Colonic mucosa (tissue), 4 donors: Measurements from ENCODE around the gene SUGCT. TPM values are rescaled to one million over a fixed set of nuclear protein-coding genes. Genes with fewer than 3 reads are reported as not detected.

Source experiments
- DNase-seq: peaks from one replicate; pipeline ENCODE4 v3.0.0-alpha.2; 2020
- H3K27ac ChIP-seq: fragments of 200-600 bp; one replicate; pipeline ENCODE4 v1.8.0; 2021
- H3K27me3 ChIP-seq: fragments of 200-600 bp; one replicate; pipeline ENCODE4 v1.8.0; 2021
- H3K36me3 ChIP-seq: fragments of 200-600 bp; one replicate; pipeline ENCODE4 v1.8.0; 2021
- H3K4me1 ChIP-seq: fragments of 200-600 bp; one replicate; pipeline ENCODE4 v1.8.0; 2021; ENCODE audit warnings: mild to moderate bottlenecking
- H3K4me3 ChIP-seq: fragments of 200-600 bp; one replicate; pipeline ENCODE4 v1.8.0; 2021
- H3K9ac ChIP-seq, 2 donors: one replicate each; pipeline ENCODE4 v1.7.0; 2013; ENCODE audit warnings: control low read depth in 2 of 2, low read depth in 2 of 2, low read length in 2 of 2
- H3K9me3 ChIP-seq: fragments of 200-600 bp; one replicate; pipeline ENCODE4 v1.8.0; 2021
- intact Hi-C: fragments of 100-400 bp; cut with DNase I; formaldehyde crosslinking; loops from one replicate; pipeline ENCODE4 v1.14.1; 2022
- total RNA-seq, 2 donors: library from RNA; stranded (reverse); fragmentation: NEBNext Ultra II Directional in 1 of 2; extraction: Animal tissue kit (Norgen Biotek cat#: 25700) in 1 of 2; gene quantifications; one replicate each; pipeline ENCODE4 v1.2.1, GENCODE V29; 2021
- TF ChIP-seq, protein P1 (sequence below): fragments of 200-600 bp; IDR thresholded peaks from one replicate; pipeline ENCODE4 v1.8.0; 2022; ENCODE audit warnings: antibody characterized with exemption, mild to moderate bottlenecking
- donor health status: healthy.
- donor health status: DM: no; HTN: no; CAD: no.
- donor health status: DM: no; HTN: no; CAD: no.

The SUGCT gene
- total RNA-seq, 2 donors from 2014 or later = 3.6 to 15.1 TPM

DNA sequence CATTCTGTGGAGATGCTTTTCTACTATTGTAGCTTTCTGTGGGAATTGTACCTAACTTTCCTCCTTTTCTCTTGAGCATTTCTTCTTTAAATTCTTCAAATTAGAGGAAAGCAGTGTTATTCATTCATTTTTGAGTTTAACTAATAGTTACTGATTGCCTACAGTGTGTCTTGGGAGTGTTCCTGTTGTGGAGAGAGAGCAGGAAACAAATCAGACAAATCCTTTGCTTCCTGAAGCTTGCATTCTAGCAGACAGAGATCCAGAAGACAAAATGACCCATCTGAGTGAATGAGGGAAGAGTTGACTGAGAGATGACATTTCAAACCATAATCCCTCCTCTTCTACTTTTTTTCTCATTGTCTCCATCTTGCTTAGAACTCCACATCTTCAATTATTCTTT, 170.4 kb downstream of the SUGCT start:
- Histone ChIP-seq H3K4me3 (no peak overlapping the region), H3K36me3 (no peaks in the 10 kb centered on the region), H3K27ac (no peak overlapping the region), H3K9me3 (no peaks in the 10 kb centered on the region), H3K9ac (no peak overlapping the region), H3K4me1 (no peaks in the 10 kb centered on the region), H3K27me3 (no peaks in the 10 kb centered on the region)
- no peak for DNase-seq
- TF ChIP-seq, protein P1, sequence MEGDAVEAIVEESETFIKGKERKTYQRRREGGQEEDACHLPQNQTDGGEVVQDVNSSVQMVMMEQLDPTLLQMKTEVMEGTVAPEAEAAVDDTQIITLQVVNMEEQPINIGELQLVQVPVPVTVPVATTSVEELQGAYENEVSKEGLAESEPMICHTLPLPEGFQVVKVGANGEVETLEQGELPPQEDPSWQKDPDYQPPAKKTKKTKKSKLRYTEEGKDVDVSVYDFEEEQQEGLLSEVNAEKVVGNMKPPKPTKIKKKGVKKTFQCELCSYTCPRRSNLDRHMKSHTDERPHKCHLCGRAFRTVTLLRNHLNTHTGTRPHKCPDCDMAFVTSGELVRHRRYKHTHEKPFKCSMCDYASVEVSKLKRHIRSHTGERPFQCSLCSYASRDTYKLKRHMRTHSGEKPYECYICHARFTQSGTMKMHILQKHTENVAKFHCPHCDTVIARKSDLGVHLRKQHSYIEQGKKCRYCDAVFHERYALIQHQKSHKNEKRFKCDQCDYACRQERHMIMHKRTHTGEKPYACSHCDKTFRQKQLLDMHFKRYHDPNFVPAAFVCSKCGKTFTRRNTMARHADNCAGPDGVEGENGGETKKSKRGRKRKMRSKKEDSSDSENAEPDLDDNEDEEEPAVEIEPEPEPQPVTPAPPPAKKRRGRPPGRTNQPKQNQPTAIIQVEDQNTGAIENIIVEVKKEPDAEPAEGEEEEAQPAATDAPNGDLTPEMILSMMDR = no peak
- intact Hi-C loops = no loop called here

- TF ChIP-seq, protein P1 = no peak
- no peaks in the 10 kb centered on the region for H3K9me3 ChIP-seq
- no peaks in the 10 kb centered on the region for H3K27me3 ChIP-seq
- DNase-seq = no peak
- no peak overlapping the region for H3K9ac ChIP-seq
- no peak overlapping the region for H3K4me3 ChIP-seq
- H3K36me3 ChIP-seq = no peaks in the 10 kb centered on the region
- H3K27ac ChIP-seq = no peak overlapping the region
- no peaks in the 10 kb centered on the region for H3K4me1 ChIP-seq
- intact Hi-C loops = no loop called here
Observed at GRCh38 chr7:40306025-40306424, 171.2 kb downstream of the SUGCT start.

GRCh38 chr7:40306596-40306995, 171.8 kb downstream of the SUGCT start:
- DNase-seq = no peak
- no peak overlapping the region for H3K9ac ChIP-seq
- TF ChIP-seq, protein P1 = no peak
- intact Hi-C loops = no loop called here
- no peak overlapping the region for H3K4me3 ChIP-seq
- H3K9me3 ChIP-seq = no peaks in the 10 kb centered on the region
- no peaks in the 10 kb centered on the region for H3K4me1 ChIP-seq
- H3K27ac ChIP-seq = no peak overlapping the region
- no peaks in the 10 kb centered on the region for H3K27me3 ChIP-seq
- H3K36me3 ChIP-seq = no peaks in the 10 kb centered on the region

DNA sequence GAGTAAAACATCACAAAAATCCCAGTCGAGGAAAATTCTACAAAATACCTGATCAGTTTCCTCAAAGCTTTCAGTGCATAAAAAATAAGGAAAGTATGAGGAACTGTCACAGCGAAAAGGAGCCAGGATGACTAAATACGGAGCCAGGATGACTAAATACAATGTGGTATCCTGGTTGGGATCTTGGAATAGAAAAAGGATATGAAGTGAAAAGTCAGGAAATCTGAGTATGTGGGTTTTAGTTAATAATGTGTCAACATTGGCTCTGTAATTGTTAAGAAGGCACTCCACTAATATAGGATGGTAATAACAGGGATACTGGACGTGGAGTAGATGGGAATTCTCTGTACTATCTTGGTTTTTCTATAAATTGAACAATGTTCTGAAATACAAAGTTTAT, 175.5 kb downstream of the SUGCT start:
- H3K36me3 ChIP-seq = no peaks in the 10 kb centered on the region
- no peaks in the 10 kb centered on the region for H3K9me3 ChIP-seq
- H3K4me1 ChIP-seq = no peaks in the 10 kb centered on the region
- no peak overlapping the region for H3K4me3 ChIP-seq
- no peaks in the 10 kb centered on the region for H3K27me3 ChIP-seq
- TF ChIP-seq, protein P1 = no peak
- intact Hi-C loops = no loop called here
- H3K9ac ChIP-seq = no peak overlapping the region
- no peak overlapping the region for H3K27ac ChIP-seq
- no peak for DNase-seq

DNA sequence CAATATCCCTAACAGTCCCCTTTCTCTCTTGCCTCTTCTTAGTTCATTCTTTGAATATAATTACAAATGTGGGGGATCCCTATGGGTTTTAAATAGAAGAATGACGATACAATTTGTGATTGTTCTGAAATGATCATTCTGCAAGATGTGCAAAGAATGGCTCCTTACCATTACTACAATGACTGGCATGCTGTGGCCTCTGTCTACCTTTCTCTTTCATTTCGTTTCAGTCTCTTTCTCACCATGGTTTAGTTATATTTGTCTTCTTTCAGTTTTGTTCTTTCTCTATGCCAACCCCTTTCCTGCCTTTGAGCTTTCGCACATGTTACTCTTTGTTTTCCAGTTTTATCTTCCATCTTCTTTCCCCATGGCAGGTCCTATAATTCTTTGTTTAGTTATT, 176.5 kb downstream of the SUGCT start:
- Histone ChIP-seq H3K27me3 (no peaks in the 10 kb centered on the region), H3K4me1 (no peaks in the 10 kb centered on the region), H3K27ac (no peak overlapping the region), H3K9me3 (no peaks in the 10 kb centered on the region), H3K4me3 (no peak overlapping the region), H3K36me3 (no peaks in the 10 kb centered on the region), H3K9ac (no peak overlapping the region)
- no peak for DNase-seq
- intact Hi-C loops = no loop called here
- TF ChIP-seq, protein P1 = no peak

DNA sequence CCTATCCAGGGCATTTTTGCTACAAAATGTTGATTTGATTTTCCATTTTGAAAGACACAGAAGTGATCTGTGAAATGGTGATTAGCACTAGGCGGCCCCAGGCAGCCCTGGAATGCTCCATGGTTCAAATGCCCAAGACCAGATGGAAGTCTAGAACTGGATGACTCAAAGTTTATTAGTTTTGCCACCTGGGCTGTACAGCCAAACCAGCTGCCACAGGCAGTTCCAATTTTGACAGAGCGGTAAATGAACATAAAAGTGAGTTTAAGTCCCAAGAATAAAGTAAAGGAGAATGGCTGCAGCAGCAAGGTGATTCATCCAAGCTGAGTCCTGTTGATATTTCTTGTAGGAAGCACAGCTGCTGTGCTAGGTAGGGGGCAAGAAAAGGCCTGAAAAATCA, 180.5 kb downstream of the SUGCT start:
- intact Hi-C loops = no loop called here
- H3K4me1 ChIP-seq = no peaks in the 10 kb centered on the region
- H3K9me3 ChIP-seq = no peaks in the 10 kb centered on the region
- H3K9ac ChIP-seq = no peak overlapping the region
- DNase-seq = no peak
- no peak overlapping the region for H3K27ac ChIP-seq
- H3K36me3 ChIP-seq = no peaks in the 10 kb centered on the region
- TF ChIP-seq, protein P1 = no peak
- H3K4me3 ChIP-seq = no peak overlapping the region
- no peaks in the 10 kb centered on the region for H3K27me3 ChIP-seq
